Stimulated activated CD8-positive, alpha-beta memory T cell treated with anti-CD3 and anti-CD28 coated beads, Interleukin-12 subunit alpha, Interleukin-12 subunit beta, amount 100 ng/mL, for 24 hours (primary cell): ENCODE results near the gene LMAN1L.

Source experiments
- DNase-seq: peaks from one replicate; pipeline ENCODE4 v3.0.0-alpha.2; 2020; ENCODE audit errors: extremely low read depth

The LMAN1L gene

GRCh38 chr15:74816624-74817369 is 4.2 kb downstream of the LMAN1L start:
- DNase-seq = no peak

GRCh38 chr15:74817370-74817737 is 4.7 kb downstream of the LMAN1L start:
- DNase-seq = no peak

GRCh38 chr15:74820056-74820455 is 7.4 kb downstream of the LMAN1L start:
- no peak for DNase-seq

GRCh38 chr15:74821091-74821789 is 8.6 kb downstream of the LMAN1L start:
- DNase-seq = no peak

- no peak for DNase-seq
Measured at GRCh38 chr15:74821790-74822158, 9.1 kb downstream of the LMAN1L start.

GRCh38 chr15:74822233-74822632 is 9.6 kb downstream of the LMAN1L start:
- DNase-seq = no peak

GRCh38 chr15:74823324-74823723 is 10.7 kb downstream of the LMAN1L start:
- no peak for DNase-seq

- DNase-seq = no peak
Measured at GRCh38 chr15:74824976-74825375, 12.3 kb downstream of the LMAN1L start.

GRCh38 chr15:74825866-74826265 is 13.2 kb downstream of the LMAN1L start:
- no peak for DNase-seq

- DNase-seq = no peak
Measured at GRCh38 chr15:74826364-74826819, 13.8 kb downstream of the LMAN1L start, which contains the start of gene CPLX3. TSS of gene CPLX3 (plus strand) at chr15:74826627. CDS start at chr15:74826704, 77 bp downstream.

GRCh38 chr15:74826921-74827320 is 14.3 kb downstream of the LMAN1L start:
- DNase-seq = no peak

- no peak for DNase-seq
Measured at GRCh38 chr15:74827614-74828013, 15.0 kb downstream of the LMAN1L start.

- no peak for DNase-seq
Measured at GRCh38 chr15:74828835-74829234, 16.2 kb downstream of the LMAN1L start.

GRCh38 chr15:74829486-74829885 is 16.9 kb downstream of the LMAN1L start:
- DNase-seq = no peak

GRCh38 chr15:74829991-74830390 is 17.4 kb downstream of the LMAN1L start:
- DNase-seq = no peak

GRCh38 chr15:74830868-74831267 is 18.2 kb downstream of the LMAN1L start:
- no peak for DNase-seq

GRCh38 chr15:74831813-74832495 is 19.3 kb downstream of the LMAN1L start:
- no peak for DNase-seq

- DNase-seq = no peak
Measured at GRCh38 chr15:74832826-74833225, 20.2 kb downstream of the LMAN1L start.

GRCh38 chr15:74833376-74834107 is 20.9 kb downstream of the LMAN1L start:
- DNase-seq = no peak

GRCh38 chr15:74835312-74835823 is 22.7 kb downstream of the LMAN1L start:
- DNase-seq = no peak

GRCh38 chr15:74836846-74837245 is 24.2 kb downstream of the LMAN1L start:
- no peak for DNase-seq
